Smooth muscle cell (in vitro differentiated cells): Measurements from ENCODE around the gene SCGB1A1. TPM values are rescaled to one million over a fixed set of nuclear protein-coding genes. Genes with fewer than 3 reads are reported as not detected.

Source experiments
- DNase-seq: peaks from one replicate; lab custom pipeline; 2025; ENCODE audit not compliant: unreplicated experiment; lab: John Stamatoyannopoulos, UW
- H2AFZ ChIP-seq: fragments of 200-600 bp; sonication (generic); 2 replicates; pipeline ENCODE4 v1.6.0; 2016; ENCODE audit warnings: antibody characterized with exemption, low read depth, mild to moderate bottlenecking
- H3F3A ChIP-seq: fragments of 200-600 bp; sonication (generic); 2 replicates; pipeline ENCODE4 v1.6.0; 2017; ENCODE audit warnings: antibody characterized with exemption, low read depth
- H3K27ac ChIP-seq: fragments of 200-600 bp; sonication (generic); 2 replicates; pipeline ENCODE4 v1.5.1; 2016; ENCODE audit warnings: low read depth, mild to moderate bottlenecking
- H3K27me3 ChIP-seq: fragments of 200-600 bp; sonication (generic); 2 replicates; pipeline ENCODE4 v1.6.1; 2016; ENCODE audit warnings: low read depth, mild to moderate bottlenecking
- H3K36me3 ChIP-seq: fragments of 200-600 bp; sonication (generic); 2 replicates; pipeline ENCODE4 v1.5.1; 2016; ENCODE audit warnings: low read depth
- H3K4me1 ChIP-seq: fragments of 200-600 bp; sonication (generic); 2 replicates; pipeline ENCODE4 v1.5.1; 2016; ENCODE audit warnings: low read depth
- H3K4me2 ChIP-seq: fragments of 200-600 bp; sonication (generic); 2 replicates; pipeline ENCODE4 v1.6.0; 2016; ENCODE audit warnings: mild to moderate bottlenecking
- H3K4me3 ChIP-seq: fragments of 200-600 bp; sonication (generic); 2 replicates; pipeline ENCODE4 v1.5.1; 2016; ENCODE audit warnings: mild to moderate bottlenecking
- H3K79me2 ChIP-seq: fragments of 200-600 bp; sonication (generic); 2 replicates; pipeline ENCODE4 v1.6.0; 2016; ENCODE audit warnings: low read depth, mild to moderate bottlenecking
- H3K9ac ChIP-seq: fragments of 200-600 bp; sonication (generic); 2 replicates; pipeline ENCODE4 v1.6.0; 2016; ENCODE audit warnings: low read depth
- H3K9me3 ChIP-seq: fragments of 200-600 bp; sonication (generic); replicated peaks from 2 replicates; pipeline ENCODE4 v1.5.1; 2016; ENCODE audit warnings: low read depth
- H4K20me1 ChIP-seq: fragments of 200-600 bp; sonication (generic); 2 replicates; pipeline ENCODE4 v1.6.0; 2016; ENCODE audit warnings: low read depth
- WGBS: methylation state at CpG from one replicate; pipeline ENCODE4 v1.1.7; 2016; ENCODE audit warnings: low lambda C conversion rate; 5-methylcytosine and 5-hydroxymethylcytosine counted together
- polyA plus RNA-seq: library from polyadenylated mRNA; unstranded; fragments of >200 nt; fragmentation: Nextera tagmentation; extraction: Ambion mirVana; gene quantifications from 2 replicates; pipeline ENCODE4 v1.2.1, GENCODE V29; 2016
- total RNA-seq: library from RNA; depleted of rRNA; stranded (reverse); fragments of >200 nt; gene quantifications from 2 replicates; pipeline ENCODE4 v1.2.3, GENCODE V29; 2014
- TF ChIP-seq, protein P1 (sequence below): fragments of 200-600 bp; sonication (generic); IDR thresholded peaks from 2 replicates; pipeline ENCODE4 v1.5.1; 2017; ENCODE audit warnings: borderline replicate concordance, mild to moderate bottlenecking, antibody characterized with exemption; ENCODE audit not compliant: insufficient read depth, poor library complexity, severe bottlenecking

SCGB1A1 gene
- total and polyA plus RNA-seq, 2 experiments from 2014 or later, result not detected

GRCh38 chr11:62451241-62451621 lies 32.4 kb downstream of the SCGB1A1 start:
- Histone ChIP-seq H4K20me1 (no peaks in the 10 kb centered on the region), H3K9ac (no peak overlapping the region), H3K4me1 (no peaks in the 10 kb centered on the region), H3K27me3 (no peaks in the 10 kb centered on the region), H3K79me2 (no peaks in the 10 kb centered on the region), H3K36me3 (no peaks in the 10 kb centered on the region), H3K4me2 (no peak overlapping the region), H3K4me3 (no peak overlapping the region), H3K9me3 (no peaks in the 10 kb centered on the region), H3K27ac (no peak overlapping the region), H2AFZ (no peak overlapping the region), H3F3A (no peaks in the 10 kb centered on the region)
- TF ChIP-seq, protein P1, sequence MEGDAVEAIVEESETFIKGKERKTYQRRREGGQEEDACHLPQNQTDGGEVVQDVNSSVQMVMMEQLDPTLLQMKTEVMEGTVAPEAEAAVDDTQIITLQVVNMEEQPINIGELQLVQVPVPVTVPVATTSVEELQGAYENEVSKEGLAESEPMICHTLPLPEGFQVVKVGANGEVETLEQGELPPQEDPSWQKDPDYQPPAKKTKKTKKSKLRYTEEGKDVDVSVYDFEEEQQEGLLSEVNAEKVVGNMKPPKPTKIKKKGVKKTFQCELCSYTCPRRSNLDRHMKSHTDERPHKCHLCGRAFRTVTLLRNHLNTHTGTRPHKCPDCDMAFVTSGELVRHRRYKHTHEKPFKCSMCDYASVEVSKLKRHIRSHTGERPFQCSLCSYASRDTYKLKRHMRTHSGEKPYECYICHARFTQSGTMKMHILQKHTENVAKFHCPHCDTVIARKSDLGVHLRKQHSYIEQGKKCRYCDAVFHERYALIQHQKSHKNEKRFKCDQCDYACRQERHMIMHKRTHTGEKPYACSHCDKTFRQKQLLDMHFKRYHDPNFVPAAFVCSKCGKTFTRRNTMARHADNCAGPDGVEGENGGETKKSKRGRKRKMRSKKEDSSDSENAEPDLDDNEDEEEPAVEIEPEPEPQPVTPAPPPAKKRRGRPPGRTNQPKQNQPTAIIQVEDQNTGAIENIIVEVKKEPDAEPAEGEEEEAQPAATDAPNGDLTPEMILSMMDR, result no peak
- DNase-seq, result no peak
- WGBS, result 84% methylated on average over 8 of the region's 8 CpGs

GRCh38 chr11:62452261-62452660 lies 33.4 kb downstream of the SCGB1A1 start:
- no peaks in the 10 kb centered on the region for H3K79me2 ChIP-seq
- no peak overlapping the region for H3K4me3 ChIP-seq
- H3F3A ChIP-seq, result no peaks in the 10 kb centered on the region
- TF ChIP-seq, protein P1, result no peak
- no peaks in the 10 kb centered on the region for H3K9me3 ChIP-seq
- no peak for DNase-seq
- H3K9ac ChIP-seq, result no peak overlapping the region
- H3K36me3 ChIP-seq, result no peaks in the 10 kb centered on the region
- no peak overlapping the region for H3K27ac ChIP-seq
- no peak overlapping the region for H2AFZ ChIP-seq
- H3K27me3 ChIP-seq, result no peaks in the 10 kb centered on the region
- no peak overlapping the region for H3K4me2 ChIP-seq
- 42% methylated on average over 6 of the region's 6 CpGs for WGBS
- H4K20me1 ChIP-seq, result no peaks in the 10 kb centered on the region
- no peaks in the 10 kb centered on the region for H3K4me1 ChIP-seq

DNA sequence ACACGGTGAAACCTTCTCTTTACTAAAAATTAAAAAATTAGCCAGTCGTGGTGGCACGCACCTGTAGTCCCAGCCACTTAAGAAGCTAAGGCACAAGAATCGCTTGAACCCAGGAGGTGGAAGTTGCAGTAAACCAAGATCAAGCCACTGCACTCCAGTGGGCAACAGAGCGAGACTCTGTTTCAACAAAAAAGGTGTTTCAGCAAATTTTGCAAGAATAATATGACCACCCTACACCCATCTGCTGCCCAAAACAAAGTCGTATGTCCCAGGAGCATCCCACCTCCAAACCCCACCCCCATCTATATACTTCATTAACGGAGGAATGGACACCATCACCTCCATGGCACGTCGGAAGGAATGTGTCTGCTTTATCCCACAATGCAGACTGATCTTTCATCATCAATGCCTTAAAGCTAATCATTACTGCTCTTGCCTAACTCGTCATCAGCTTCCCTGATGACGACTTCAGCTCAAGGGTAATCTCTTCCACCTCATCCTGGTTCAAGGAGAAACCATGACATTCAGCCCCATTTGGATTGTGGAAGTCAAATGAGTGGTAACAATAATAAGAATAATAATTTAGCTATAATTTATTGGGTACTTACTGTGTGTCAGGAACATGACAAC lies 34.1 kb downstream of the SCGB1A1 start:
- no peaks in the 10 kb centered on the region for H3K79me2 ChIP-seq
- no peaks in the 10 kb centered on the region for H3K36me3 ChIP-seq
- no peaks in the 10 kb centered on the region for H3K9me3 ChIP-seq
- H3K27me3 ChIP-seq, result no peaks in the 10 kb centered on the region
- H3K4me1 ChIP-seq, result no peaks in the 10 kb centered on the region
- no peak overlapping the region for H3K4me3 ChIP-seq
- no peak overlapping the region for H3K27ac ChIP-seq
- no peaks in the 10 kb centered on the region for H3F3A ChIP-seq
- H2AFZ ChIP-seq, result no peak overlapping the region
- H4K20me1 ChIP-seq, result no peaks in the 10 kb centered on the region
- H3K9ac ChIP-seq, result no peak overlapping the region
- TF ChIP-seq, protein P1, result no peak
- WGBS, result 76% methylated on average over 11 of the region's 11 CpGs
- no peak for DNase-seq
- H3K4me2 ChIP-seq, result no peak overlapping the region

DNA sequence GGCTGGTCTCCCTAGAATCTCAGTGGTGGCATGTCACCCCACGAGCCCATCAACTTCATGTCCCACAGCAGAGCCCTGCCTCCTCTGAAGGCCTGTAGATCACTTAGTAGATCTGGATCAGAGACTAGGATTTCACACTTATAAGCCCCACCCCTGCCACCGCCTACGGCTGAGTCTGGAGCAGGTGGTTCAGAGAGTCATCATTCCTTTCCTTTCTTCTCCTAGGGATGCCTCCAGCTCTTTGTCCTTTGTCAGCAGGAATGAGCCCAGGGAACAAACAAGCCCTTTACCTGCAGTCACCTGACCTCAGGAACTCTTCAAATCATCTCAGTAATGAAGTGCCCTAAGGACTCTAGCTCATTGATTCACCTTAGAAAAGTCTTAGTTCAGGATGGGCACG lies 37.8 kb downstream of the SCGB1A1 start:
- Histone ChIP-seq H3K27ac (no peak overlapping the region), H3K36me3 (no peaks in the 10 kb centered on the region), H2AFZ (no peak overlapping the region), H3K4me1 (no peaks in the 10 kb centered on the region), H3K9ac (no peak overlapping the region), H3F3A (no peaks in the 10 kb centered on the region), H3K79me2 (no peaks in the 10 kb centered on the region), H3K27me3 (no peaks in the 10 kb centered on the region), H3K4me3 (no peak overlapping the region), H3K4me2 (no peak overlapping the region), H3K9me3 (no peaks in the 10 kb centered on the region), H4K20me1 (no peaks in the 10 kb centered on the region)
- 84% methylated on average over 4 of the region's 4 CpGs for WGBS
- TF ChIP-seq, protein P1, result no peak
- DNase-seq, result no peak
